ENCODE data around the gene TIMMDC1.
A peak's percentile ranks its signal among the peaks of the same experiment; 100 is the strongest.

TIMMDC1 gene

DNA sequence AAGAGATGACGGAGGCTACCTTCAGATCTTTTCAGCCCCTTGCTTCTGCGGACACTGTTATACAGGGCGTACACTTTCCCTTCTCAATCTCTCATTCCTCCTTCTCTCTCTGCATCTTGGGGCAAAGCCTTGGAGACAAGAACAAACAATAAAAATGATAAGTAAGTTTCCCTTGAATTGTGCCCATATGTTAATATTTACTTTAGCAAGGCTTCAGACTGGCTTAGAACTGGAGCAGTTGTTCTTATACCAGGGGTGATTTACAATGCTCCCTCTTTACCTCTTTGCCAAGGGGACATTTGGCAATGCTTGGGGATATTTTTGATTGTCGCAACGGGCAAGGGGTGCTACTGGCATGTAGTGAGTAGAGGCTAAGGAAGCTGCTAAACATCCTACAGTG lies 29.4 kb downstream of the TIMMDC1 start:
- no peak for DNase-seq (ENCODE audit: low read depth)
- H3K4me3 ChIP-seq (ENCODE audit: low read depth, low read length): no peak overlapping the region
- TF ChIP-seq CTCF (IDR thresholded peaks at IDR 0.05; ENCODE audit: control insufficient read depth, extremely low read depth, insufficient read depth): no peak

DNA sequence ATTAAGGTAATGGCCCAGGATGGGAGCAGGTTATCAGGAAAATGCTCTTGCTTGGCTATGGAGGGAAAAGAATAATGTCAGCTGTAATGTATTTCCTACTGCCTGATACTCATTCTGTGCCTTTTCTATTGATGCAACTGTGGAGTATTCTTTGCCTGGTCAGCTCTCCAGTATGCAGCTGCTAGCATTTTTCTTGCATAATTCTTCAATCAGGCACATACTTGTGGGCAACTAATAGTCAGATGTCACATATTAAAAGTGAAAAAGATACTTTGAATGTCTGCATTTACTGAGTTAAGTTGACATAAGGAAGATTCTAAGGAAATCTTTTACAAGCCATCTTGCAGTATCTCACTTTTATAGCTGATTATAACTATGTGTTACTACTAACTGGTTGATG lies 31.5 kb downstream of the TIMMDC1 start:
- no peak for DNase-seq (ENCODE audit: low read depth)
- no peak for TF ChIP-seq CTCF (IDR thresholded peaks at IDR 0.05; ENCODE audit: control insufficient read depth, extremely low read depth, insufficient read depth)
- H3K4me3 ChIP-seq (ENCODE audit: low read depth, low read length): no peak overlapping the region

DNA sequence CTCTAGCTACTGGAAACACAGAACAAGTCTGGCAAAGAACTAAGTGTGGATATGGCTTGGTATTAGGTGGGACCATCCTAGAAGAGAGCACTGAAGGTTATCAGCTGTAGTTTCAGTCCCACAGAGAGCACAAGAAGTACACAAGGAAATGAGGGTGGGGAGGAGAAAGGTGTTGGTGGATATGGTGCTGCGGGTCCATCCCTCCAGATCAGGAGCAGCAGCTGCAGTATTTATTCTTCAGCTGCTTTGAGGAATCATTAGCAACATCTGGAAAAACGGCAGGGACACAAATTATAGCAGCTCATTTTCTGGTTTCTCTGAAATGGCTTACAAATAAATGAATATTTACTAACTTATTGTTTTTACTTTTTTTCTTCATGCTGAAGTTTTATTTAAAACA lies 32.1 kb downstream of the TIMMDC1 start:
- DNase-seq (ENCODE audit: low read depth): no peak
- TF ChIP-seq CTCF (IDR thresholded peaks at IDR 0.05; ENCODE audit: control insufficient read depth, extremely low read depth, insufficient read depth): no peak
- no peak overlapping the region for H3K4me3 ChIP-seq (ENCODE audit: low read depth, low read length)

DNA sequence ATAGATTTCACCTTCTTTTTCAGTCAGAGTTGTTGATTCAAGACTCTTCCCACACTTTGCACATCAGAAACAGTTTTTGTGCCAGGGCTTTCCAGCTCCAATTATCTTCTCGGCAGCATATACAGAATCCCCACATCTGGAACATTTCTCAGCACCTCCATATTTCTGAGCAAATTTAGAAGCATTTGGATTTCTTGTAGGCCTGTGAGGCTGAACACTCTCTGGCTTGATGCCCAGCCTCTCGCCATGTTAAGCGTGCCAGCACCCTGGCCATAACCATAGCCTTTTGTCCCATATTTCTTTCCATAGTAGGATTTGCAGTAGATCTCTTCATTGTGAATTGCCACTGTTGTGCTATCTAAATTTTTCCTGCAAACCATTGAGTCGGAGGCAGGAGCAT lies 32.8 kb downstream of the TIMMDC1 start:
- TF ChIP-seq CTCF (IDR thresholded peaks at IDR 0.05; ENCODE audit: control insufficient read depth, extremely low read depth, insufficient read depth): no peak
- no peak overlapping the region for H3K4me3 ChIP-seq (ENCODE audit: low read depth, low read length)
- no peak for DNase-seq (ENCODE audit: low read depth)

- H3K4me3 ChIP-seq (ENCODE audit: low read depth, low read length): no peak overlapping the region
- TF ChIP-seq CTCF (IDR thresholded peaks at IDR 0.05; ENCODE audit: control insufficient read depth, extremely low read depth, insufficient read depth): no peak
- no peak for DNase-seq (ENCODE audit: low read depth)
Observed at GRCh38 chr3:119534296-119534695, 35.9 kb downstream of the TIMMDC1 start.

DNA sequence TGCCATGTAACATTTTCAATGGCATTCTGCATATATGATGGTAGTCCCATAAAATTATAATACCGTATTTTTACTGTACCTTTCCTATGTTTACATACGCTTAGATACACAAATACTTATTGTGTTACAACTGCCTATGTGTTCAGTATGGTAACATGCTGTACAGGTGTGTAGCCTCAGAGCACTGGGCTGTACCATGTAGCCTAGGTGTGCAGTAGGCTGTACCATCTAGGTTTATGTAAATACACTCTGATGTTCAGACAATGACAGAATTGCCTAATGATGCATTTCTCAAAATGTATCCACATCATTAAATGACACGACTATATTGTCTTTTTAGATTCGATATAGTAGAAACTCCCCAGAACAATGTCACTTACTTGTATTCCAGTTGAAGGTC lies 38.4 kb downstream of the TIMMDC1 start:
- H3K4me3 ChIP-seq (ENCODE audit: low read depth, low read length): no peak overlapping the region
- peak; percentile 93 for DNase-seq (ENCODE audit: low read depth)
- no peak for TF ChIP-seq CTCF (IDR thresholded peaks at IDR 0.05; ENCODE audit: control insufficient read depth, extremely low read depth, insufficient read depth)

DNA sequence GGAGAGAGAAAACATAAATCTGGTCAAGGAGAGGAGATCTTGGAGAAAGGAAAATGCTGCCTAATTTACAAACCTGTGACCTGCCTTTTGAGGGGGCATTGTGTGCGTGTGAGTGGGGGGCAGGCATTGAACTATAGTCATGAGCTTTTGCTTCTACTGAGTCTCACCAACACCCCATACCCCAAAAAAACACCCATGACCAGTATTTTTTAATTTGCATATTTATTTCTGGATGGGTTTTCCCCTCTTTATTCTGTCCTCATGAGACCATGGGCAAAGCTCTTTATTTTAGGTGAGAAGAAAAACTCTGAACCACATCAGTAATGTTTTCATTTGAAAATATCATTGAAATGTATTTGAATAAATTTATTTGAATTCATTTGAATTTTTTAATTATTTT lies 40.4 kb downstream of the TIMMDC1 start:
- no peak for DNase-seq (ENCODE audit: low read depth)
- no peak overlapping the region for H3K4me3 ChIP-seq (ENCODE audit: low read depth, low read length)
- TF ChIP-seq CTCF (IDR thresholded peaks at IDR 0.05; ENCODE audit: control insufficient read depth, extremely low read depth, insufficient read depth): no peak
